ENCODE measurements around the gene AVPI1. TPM values are rescaled to one million over a fixed set of nuclear protein-coding genes. Genes with fewer than 3 reads are reported as not detected.
"Not testable (repeated sequence)": the region's sequence is repeated elsewhere in the genome, so short reads cannot be mapped to it uniquely, and the experiment has no call there.

Gene AVPI1
- total RNA-seq, 2 experiments from 2014 or later, result 2.5 to 3.0 TPM

GRCh38 chr10:97659589-97659988 is 27.5 kb downstream of the AVPI1 start:
- CTCF ChIA-PET, result interaction anchor here (0.7 to 1.3 kb wide), 2 partner anchors 18 to 23 kb away, joined by 3 to 4 read pairs; no protein-coding TSS in a partner anchor

GRCh38 chr10:97656777-97657176 is 30.3 kb downstream of the AVPI1 start:
- ChIA-PET CTCF (no interaction called here), POLR2A (no interaction called here)

More at GRCh38 chr10:97659589-97659988, 27.5 kb downstream of the AVPI1 start:
- POLR2A ChIA-PET, result no interaction called here

GRCh38 chr10:97651773-97652172 is 35.3 kb downstream of the AVPI1 start:
- ChIA-PET POLR2A (no interaction called here), CTCF (no interaction called here)

GRCh38 chr10:97650726-97651125 is 36.3 kb downstream of the AVPI1 start:
- POLR2A ChIA-PET, result no interaction called here
- CTCF ChIA-PET, result no interaction called here

GRCh38 chr10:97649405-97649750 is 37.7 kb downstream of the AVPI1 start:
- CTCF ChIA-PET, result not testable (repeated sequence)

GRCh38 chr10:97648562-97649404 is 38.3 kb downstream of the AVPI1 start:
- ChIA-PET CTCF (no interaction called here), POLR2A (interaction anchor here (0.9 to 1.1 kb wide), 3 partner anchors 8 to 10 kb away, joined by 3 to 17 read pairs (median 15); partner anchors contain the start of gene PI4K2A)

More at GRCh38 chr10:97649405-97649750, 37.7 kb downstream of the AVPI1 start:
- POLR2A ChIA-PET, result interaction anchor here (0.9 to 1.1 kb wide), 3 partner anchors 8 to 11 kb away, joined by 3 to 17 read pairs (median 15); partner anchors contain the start of gene PI4K2A

- ChIA-PET POLR2A (interaction anchor here (0.6 kb wide), 1 partner anchor 234 kb away, joined by 4 read pairs; no protein-coding TSS in a partner anchor), CTCF (interaction anchor here (0.6 kb wide), 1 partner anchor 19 kb away, joined by 4 read pairs; no protein-coding TSS in a partner anchor)
Measured at GRCh38 chr10:97647556-97647955, 39.5 kb downstream of the AVPI1 start.

GRCh38 chr10:97644936-97645335 is 42.1 kb downstream of the AVPI1 start:
- POLR2A ChIA-PET, result no interaction called here
- CTCF ChIA-PET, result no interaction called here

GRCh38 chr10:97643441-97643985 is 43.5 kb downstream of the AVPI1 start:
- ChIA-PET POLR2A (no interaction called here), CTCF (no interaction called here)

- POLR2A ChIA-PET, CTCF ChIA-PET: not testable (repeated sequence)
Measured at GRCh38 chr10:97642471-97643159, 44.4 kb downstream of the AVPI1 start.

- ChIA-PET CTCF (interaction anchor here (1.9 kb wide), 1 partner anchor 69 kb away, joined by 7 read pairs; the partner anchor contains the start of gene ANKRD2), POLR2A (interaction anchor here (0.6 to 1.2 kb wide), 4 partner anchors 8 to 46 kb away, joined by 3 to 17 read pairs (median 6); partner anchors contain the start of gene AVPI1)
Measured at GRCh38 chr10:97640868-97641811, 45.9 kb downstream of the AVPI1 start.

GRCh38 chr10:97640174-97640867 is 46.7 kb downstream of the AVPI1 start, which contains the start of gene PI4K2A:
PI4K2A (plus strand) TSS chr10:97640671; CDS start chr10:97640743, 72 bp downstream.
- POLR2A ChIA-PET, result interaction anchor here (0.6 to 1.2 kb wide), 4 partner anchors 9 to 47 kb away, joined by 3 to 15 read pairs (median 6); partner anchors contain the start of gene AVPI1
- CTCF ChIA-PET, result interaction anchor here (1.9 kb wide), 1 partner anchor 68 kb away, joined by 7 read pairs; the partner anchor contains the start of gene ANKRD2

- POLR2A ChIA-PET, result interaction anchor here (1.2 kb wide), 1 partner anchor 10 kb away, joined by 3 read pairs; no protein-coding TSS in a partner anchor
- CTCF ChIA-PET, result not testable (repeated sequence)
Measured at GRCh38 chr10:97639090-97639489, 48.0 kb downstream of the AVPI1 start.

- POLR2A ChIA-PET, result no interaction called here
- CTCF ChIA-PET, result no interaction called here
Measured at GRCh38 chr10:97635577-97635976, 51.5 kb downstream of the AVPI1 start.

GRCh38 chr10:97633921-97634320 is 53.1 kb downstream of the AVPI1 start:
- POLR2A ChIA-PET, result no interaction called here
- CTCF ChIA-PET, result no interaction called here

- CTCF ChIA-PET, result no interaction called here
- POLR2A ChIA-PET, result no interaction called here
Measured at GRCh38 chr10:97632949-97633884, 53.8 kb downstream of the AVPI1 start, which contains the start of gene MORN4. MORN4 (minus strand) TSS chr10:97633500; CDS start chr10:97619653, 13,847 bp downstream.

- POLR2A ChIA-PET, result no interaction called here
- CTCF ChIA-PET, result no interaction called here
Measured at GRCh38 chr10:97631098-97631497, 55.9 kb downstream of the AVPI1 start.

All from activated CD8-positive, alpha-beta memory T cell treated with anti-CD3 and anti-CD28 coated beads for 36 hours (primary cell).